Measurements from ENCODE around the gene CAPN9.

- TF ChIP-seq SPI1 (IDR thresholded peaks at IDR 0.05; ENCODE audit: low read depth, low read length) (no peak), POLR2AphosphoS5 (IDR thresholded peaks at IDR 0.05; ENCODE audit: low read depth, low read length) (no peak), POLR2A (IDR thresholded peaks at IDR 0.05; ENCODE audit: low read depth, low read length) (no peak), TAF1 (IDR thresholded peaks at IDR 0.05; ENCODE audit: low read depth, low read length) (no peak)
These were observed 2.8 kb upstream of the CAPN9 start for GRCh38 chr1:230744382-230744781.

All from GM12891 (cell line).